DOHH2 (cell line): ENCODE data around the gene ZNF773.

ENCODE experiments used
- H3F3A ChIP-seq: fragments of 200-600 bp; sonication (generic), shearing (Covaris generic); 2 replicates; pipeline ENCODE4 v1.6.0; 2016; ENCODE audit warnings: antibody characterized with exemption, mild to moderate bottlenecking; ENCODE audit not compliant: control insufficient read depth, insufficient read depth
- H3K27ac ChIP-seq: fragments of 200-600 bp; sonication (generic); 2 replicates; pipeline ENCODE4 v1.5.1; 2014; ENCODE audit warnings: low read depth, mild to moderate bottlenecking, low read length, moderate library complexity
- H3K27me3 ChIP-seq: fragments of 200-600 bp; sonication (generic); 2 replicates; pipeline ENCODE4 v1.6.1; 2014; ENCODE audit warnings: mild to moderate bottlenecking, low read length, mixed read lengths; ENCODE audit not compliant: control insufficient read depth
- H3K36me3 ChIP-seq: fragments of 200-600 bp; sonication (generic); 2 replicates; pipeline ENCODE4 v1.6.1; 2014; ENCODE audit warnings: mild to moderate bottlenecking, low read length, moderate library complexity, mixed read lengths; ENCODE audit not compliant: control insufficient read depth
- H3K4me1 ChIP-seq: fragments of 200-600 bp; sonication (generic); 2 replicates; pipeline ENCODE4 v1.6.1; 2014; ENCODE audit warnings: mild to moderate bottlenecking, low read length, mixed read lengths; ENCODE audit not compliant: control insufficient read depth
- H3K4me2 ChIP-seq: fragments of 200-600 bp; sonication (generic); 2 replicates; pipeline ENCODE4 v1.6.0; 2014; ENCODE audit warnings: mild to moderate bottlenecking, low read length, moderate library complexity
- H3K4me3 ChIP-seq: fragments of 200-600 bp; sonication (generic); 2 replicates; pipeline ENCODE4 v1.5.1; 2014; ENCODE audit warnings: mild to moderate bottlenecking, low read length, mixed read lengths
- H3K79me2 ChIP-seq: fragments of 200-600 bp; sonication (generic); 2 replicates; pipeline ENCODE4 v1.6.1; 2014; ENCODE audit warnings: mild to moderate bottlenecking, low read length, mixed read lengths; ENCODE audit not compliant: control insufficient read depth
- H3K9me2 ChIP-seq: fragments of 200-600 bp; sonication (generic); replicated peaks from 2 replicates; pipeline ENCODE4 v1.6.1; 2014; ENCODE audit warnings: mild to moderate bottlenecking, low read length, mixed read lengths; ENCODE audit not compliant: control insufficient read depth
- H3K9me3 ChIP-seq: fragments of 200-600 bp; sonication (generic); 2 replicates; pipeline ENCODE4 v1.6.1; 2014; ENCODE audit warnings: antibody characterized with exemption, low read length, mixed read lengths; ENCODE audit not compliant: control insufficient read depth, insufficient read depth
- H4K20me1 ChIP-seq: fragments of 200-600 bp; sonication (generic); 2 replicates; pipeline ENCODE4 v1.6.0; 2014; ENCODE audit warnings: low read depth, mild to moderate bottlenecking, antibody characterized with exemption, low read length, moderate library complexity; ENCODE audit not compliant: control insufficient read depth, insufficient read depth
- EZH2phosphoT487 ChIP-seq: fragments of 200-600 bp; sonication (generic); IDR thresholded peaks from 2 replicates; pipeline ENCODE4 v1.6.1; 2017; ENCODE audit warnings: borderline replicate concordance, mild to moderate bottlenecking, antibody characterized with exemption, low read length, moderate library complexity, mixed read lengths
- TF ChIP-seq, protein P1 (sequence below): fragments of 200-600 bp; sonication (generic); IDR thresholded peaks from one replicate; pipeline ENCODE4 v1.5.1; 2014; ENCODE audit warnings: antibody characterized with exemption, mild to moderate bottlenecking, low read depth, low read length; ENCODE audit not compliant: poor library complexity, severe bottlenecking

Gene ZNF773

DNA sequence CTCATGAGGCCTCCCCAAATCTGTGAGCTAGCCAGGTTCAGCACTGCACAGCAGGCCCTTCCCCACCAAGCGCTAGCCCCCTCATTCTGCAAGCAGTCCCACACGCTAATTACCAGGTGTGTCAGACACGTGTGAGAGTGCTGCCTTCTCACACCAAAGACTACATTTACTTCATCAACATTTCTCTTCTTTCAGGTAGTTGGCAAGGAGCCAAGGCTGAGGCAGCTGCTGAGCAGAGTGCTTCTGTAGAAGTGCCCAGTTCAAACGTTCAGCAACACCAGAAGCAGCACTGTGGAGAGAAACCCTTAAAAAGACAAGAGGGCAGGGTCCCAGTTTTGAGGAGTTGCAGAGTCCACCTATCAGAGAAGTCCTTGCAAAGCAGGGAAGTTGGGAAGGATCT lies 6.4 kb downstream of the ZNF773 start:
- peaks cover 22% of the 10 kb centered on the region for H3K9me3 ChIP-seq

DNA sequence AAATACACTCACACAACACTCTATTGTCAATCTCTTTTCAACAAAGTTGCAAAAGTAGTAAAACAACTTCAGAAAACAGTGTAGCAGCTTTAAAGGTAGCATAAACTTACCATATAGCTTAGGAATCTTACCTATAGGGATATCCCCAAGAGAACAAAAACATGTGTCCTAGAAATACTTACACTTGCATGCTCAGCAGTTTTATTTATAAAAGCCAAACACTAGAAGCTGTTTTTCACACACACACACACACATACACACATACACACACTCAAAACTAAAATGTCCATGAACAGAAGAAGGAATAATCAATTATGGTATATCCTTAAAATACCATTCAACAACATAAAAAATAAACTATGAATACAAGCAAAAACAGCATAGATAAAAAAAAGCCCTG lies 11.7 kb downstream of the ZNF773 start:
- H3K79me2 ChIP-seq: no peaks in the 10 kb centered on the region
- 0 out of 2 replicates have a peak, but pooled peaks cover under 1% of the 10 kb centered on the region for H3K36me3 ChIP-seq
- H3K27ac ChIP-seq: no peak overlapping the region
- no peaks in the 10 kb centered on the region for H4K20me1 ChIP-seq
- no peak overlapping the region for H3K4me2 ChIP-seq
- H3K9me2 ChIP-seq: no peaks in the 10 kb centered on the region
- no peaks in the 10 kb centered on the region for H3F3A ChIP-seq
- H3K4me3 ChIP-seq: no peak overlapping the region
- no peaks in the 10 kb centered on the region for H3K4me1 ChIP-seq
- TF ChIP-seq, protein P1, sequence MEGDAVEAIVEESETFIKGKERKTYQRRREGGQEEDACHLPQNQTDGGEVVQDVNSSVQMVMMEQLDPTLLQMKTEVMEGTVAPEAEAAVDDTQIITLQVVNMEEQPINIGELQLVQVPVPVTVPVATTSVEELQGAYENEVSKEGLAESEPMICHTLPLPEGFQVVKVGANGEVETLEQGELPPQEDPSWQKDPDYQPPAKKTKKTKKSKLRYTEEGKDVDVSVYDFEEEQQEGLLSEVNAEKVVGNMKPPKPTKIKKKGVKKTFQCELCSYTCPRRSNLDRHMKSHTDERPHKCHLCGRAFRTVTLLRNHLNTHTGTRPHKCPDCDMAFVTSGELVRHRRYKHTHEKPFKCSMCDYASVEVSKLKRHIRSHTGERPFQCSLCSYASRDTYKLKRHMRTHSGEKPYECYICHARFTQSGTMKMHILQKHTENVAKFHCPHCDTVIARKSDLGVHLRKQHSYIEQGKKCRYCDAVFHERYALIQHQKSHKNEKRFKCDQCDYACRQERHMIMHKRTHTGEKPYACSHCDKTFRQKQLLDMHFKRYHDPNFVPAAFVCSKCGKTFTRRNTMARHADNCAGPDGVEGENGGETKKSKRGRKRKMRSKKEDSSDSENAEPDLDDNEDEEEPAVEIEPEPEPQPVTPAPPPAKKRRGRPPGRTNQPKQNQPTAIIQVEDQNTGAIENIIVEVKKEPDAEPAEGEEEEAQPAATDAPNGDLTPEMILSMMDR: no peak
- no peak for TF ChIP-seq EZH2phosphoT487
- H3K9me3 ChIP-seq: peaks cover 34% of the 10 kb centered on the region; the same call in 1 of the 2 replicates
- H3K27me3 ChIP-seq: no peaks in the 10 kb centered on the region

More for the DNA sequence above, 6.4 kb downstream of the ZNF773 start:
- H3K9me2 ChIP-seq: no peaks in the 10 kb centered on the region
- H3K4me2 ChIP-seq: no peak overlapping the region
- H4K20me1 ChIP-seq: no peaks in the 10 kb centered on the region
- no peaks in the 10 kb centered on the region for H3K27me3 ChIP-seq
- H3K36me3 ChIP-seq: peaks cover 9% of the 10 kb centered on the region; the same call in 1 of the 2 replicates
- H3K4me1 ChIP-seq: no peaks in the 10 kb centered on the region
- no peak overlapping the region for H3K4me3 ChIP-seq
- no peaks in the 10 kb centered on the region for H3K79me2 ChIP-seq
- H3K27ac ChIP-seq: no peak overlapping the region
- H3F3A ChIP-seq: no peaks in the 10 kb centered on the region
- TF ChIP-seq EZH2phosphoT487: no peak
- TF ChIP-seq, protein P1: no peak

DNA sequence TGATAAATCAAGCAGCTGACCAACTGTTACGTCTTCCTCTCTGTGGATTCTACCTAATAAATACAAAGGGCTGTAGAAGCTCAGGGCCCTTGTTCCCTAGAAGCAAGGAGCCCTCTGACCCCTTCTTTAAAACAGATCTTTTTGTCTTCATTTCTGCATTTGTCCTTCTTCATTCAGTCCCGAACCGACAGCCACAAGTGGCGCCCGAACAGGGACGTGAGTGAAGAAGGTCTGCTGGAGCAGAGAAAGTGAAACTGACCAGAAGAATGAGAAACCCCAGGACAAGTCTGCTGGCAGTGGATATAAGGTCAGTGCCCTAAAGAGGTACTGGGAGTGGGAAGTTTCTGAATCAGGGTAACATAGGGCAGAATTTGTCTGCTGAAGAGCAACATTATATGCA lies 13.1 kb downstream of the ZNF773 start:
- H3K4me2 ChIP-seq: no peak overlapping the region
- H3K36me3 ChIP-seq: no peaks in the 10 kb centered on the region
- H3K9me2 ChIP-seq: no peaks in the 10 kb centered on the region
- H3K27ac ChIP-seq: no peak overlapping the region
- no peaks in the 10 kb centered on the region for H3K79me2 ChIP-seq
- H3K4me3 ChIP-seq: no peak overlapping the region
- no peaks in the 10 kb centered on the region for H3F3A ChIP-seq
- H3K9me3 ChIP-seq: peaks cover 33% of the 10 kb centered on the region; the same call in 1 of the 2 replicates
- H3K27me3 ChIP-seq: no peaks in the 10 kb centered on the region
- H4K20me1 ChIP-seq: no peaks in the 10 kb centered on the region
- TF ChIP-seq, protein P1: no peak
- no peaks in the 10 kb centered on the region for H3K4me1 ChIP-seq
